Transverse colon (tissue), 4 donors: Measurements from ENCODE around the gene ACACA.

ENCODE experiments used
- CTCF ChIP-seq, 5 experiments: fragments of 200-600 bp in 3 of 5; fragments of 450-650 bp in 2 of 5; sonication (generic) in 3 of 5; IDR thresholded peaks; 1 replicate in 2 of 5; 2 replicates in 3 of 5; pipeline ENCODE4 v1.5.1; 2016 to 2017; ENCODE audit warnings: antibody characterized with exemption in 5 of 5, inconsistent platforms in 3 of 5, mild to moderate bottlenecking in 2 of 5, moderate library complexity in 1 of 5
- EP300 ChIP-seq: sonication (generic); formaldehyde crosslinking; IDR thresholded peaks from one replicate; pipeline ENCODE4 v1.6.1; 2017; ENCODE audit warnings: antibody characterized with exemption, low read depth
- POLR2AphosphoS5 ChIP-seq, 3 donors: sonication (generic); formaldehyde crosslinking; IDR thresholded peaks; one replicate each; pipeline ENCODE4 v1.6.1; 2016; ENCODE audit warnings: antibody characterized with exemption in 3 of 3

GRCh38 chr17:37207103-37207502 lies 199.5 kb downstream of the ACACA start:
- TF ChIP-seq CTCF (IDR thresholded peaks at IDR 0.05) = no peak
- no peak for TF ChIP-seq POLR2AphosphoS5 (IDR thresholded peaks at IDR 0.05)
- TF ChIP-seq EP300 = no peak
